Rectal smooth muscle tissue (tissue), 1 donor: ENCODE results near the gene PBX2.
"Not testable (repeated sequence)": the region's sequence is repeated elsewhere in the genome, so short reads cannot be mapped to it uniquely, and the experiment has no call there.

Source experiments
- H3K27ac ChIP-seq: one replicate; pipeline ENCODE4 v1.7.0; 2013; ENCODE audit warnings: low read depth, low read length, inconsistent platforms
- H3K27me3 ChIP-seq: one replicate; pipeline ENCODE4 v1.7.0; 2013; ENCODE audit warnings: low read length; ENCODE audit not compliant: control insufficient read depth, insufficient read depth
- H3K36me3 ChIP-seq: one replicate; pipeline ENCODE4 v1.7.0; 2013; ENCODE audit warnings: low read length; ENCODE audit not compliant: control insufficient read depth, insufficient read depth
- H3K4me1 ChIP-seq: one replicate; pipeline ENCODE4 v1.7.0; 2013; ENCODE audit warnings: low read length; ENCODE audit not compliant: control insufficient read depth, insufficient read depth
- H3K4me3 ChIP-seq: one replicate; pipeline ENCODE4 v1.7.0; 2013; ENCODE audit warnings: low read length
- H3K9ac ChIP-seq: one replicate; pipeline ENCODE4 v1.7.0; 2013; ENCODE audit warnings: low read length

Gene PBX2

GRCh38 chr6:32215617-32216016, 25.6 kb upstream of the PBX2 start:
- no peaks in the 10 kb centered on the region for H3K4me1 ChIP-seq
- no peaks in the 10 kb centered on the region for H3K27me3 ChIP-seq
- H3K9ac ChIP-seq, result no peak overlapping the region
- no peak overlapping the region for H3K27ac ChIP-seq
- no peaks in the 10 kb centered on the region for H3K36me3 ChIP-seq
- H3K4me3 ChIP-seq, result no peak overlapping the region

DNA sequence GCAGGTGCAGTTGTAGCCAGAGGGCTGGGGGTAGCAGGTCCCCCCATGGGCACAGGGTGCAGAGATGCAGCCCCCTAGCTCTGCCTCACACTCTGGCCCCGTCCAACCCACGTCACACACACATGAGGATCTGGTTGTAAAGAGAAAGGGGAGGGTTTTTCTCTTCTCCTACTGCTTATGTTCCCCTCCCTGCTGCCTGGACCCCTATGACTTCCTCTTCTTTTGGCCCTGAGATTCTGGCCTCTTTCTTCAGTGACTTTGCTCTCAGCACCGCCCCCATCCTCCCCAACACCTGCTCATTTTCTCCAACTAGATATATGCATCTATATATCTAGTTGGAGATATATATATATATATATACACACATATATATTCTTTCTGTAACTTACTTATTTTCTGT, 24.1 kb upstream of the PBX2 start:
- no peak overlapping the region for H3K9ac ChIP-seq
- H3K4me1 ChIP-seq, result no peaks in the 10 kb centered on the region
- no peak overlapping the region for H3K4me3 ChIP-seq
- H3K27ac ChIP-seq, result no peak overlapping the region
- no peaks in the 10 kb centered on the region for H3K27me3 ChIP-seq
- no peaks in the 10 kb centered on the region for H3K36me3 ChIP-seq

DNA sequence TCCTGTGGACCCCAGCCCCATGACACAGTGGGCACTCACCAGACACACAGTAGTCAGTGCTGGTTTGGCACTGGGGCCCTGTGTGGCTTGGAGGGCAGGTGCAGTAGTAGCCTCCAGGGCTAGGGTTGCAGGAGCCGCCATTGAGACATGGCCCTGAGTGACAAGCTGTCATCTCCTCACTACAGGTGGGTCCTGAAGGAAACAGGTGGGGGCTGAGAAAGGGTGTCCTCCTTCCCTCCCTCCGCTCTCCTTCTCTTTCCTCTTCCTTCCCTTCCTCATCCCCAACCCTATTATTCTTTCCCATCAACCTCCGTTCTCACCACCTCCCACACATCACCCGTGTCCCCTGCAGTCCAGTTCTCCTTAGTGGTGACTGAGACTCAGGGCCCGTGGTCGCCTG, 23.6 kb upstream of the PBX2 start:
- Histone ChIP-seq H3K4me1 (no peaks in the 10 kb centered on the region), H3K4me3 (no peak overlapping the region), H3K36me3 (no peaks in the 10 kb centered on the region), H3K27ac (no peak overlapping the region), H3K27me3 (no peaks in the 10 kb centered on the region), H3K9ac (no peak overlapping the region)

GRCh38 chr6:32212076-32212760, 22.2 kb upstream of the PBX2 start:
- Histone ChIP-seq H3K27ac (no peak overlapping the region), H3K9ac (no peak overlapping the region), H3K4me3 (no peak overlapping the region), H3K4me1 (no peaks in the 10 kb centered on the region), H3K36me3 (no peaks in the 10 kb centered on the region), H3K27me3 (no peaks in the 10 kb centered on the region)

DNA sequence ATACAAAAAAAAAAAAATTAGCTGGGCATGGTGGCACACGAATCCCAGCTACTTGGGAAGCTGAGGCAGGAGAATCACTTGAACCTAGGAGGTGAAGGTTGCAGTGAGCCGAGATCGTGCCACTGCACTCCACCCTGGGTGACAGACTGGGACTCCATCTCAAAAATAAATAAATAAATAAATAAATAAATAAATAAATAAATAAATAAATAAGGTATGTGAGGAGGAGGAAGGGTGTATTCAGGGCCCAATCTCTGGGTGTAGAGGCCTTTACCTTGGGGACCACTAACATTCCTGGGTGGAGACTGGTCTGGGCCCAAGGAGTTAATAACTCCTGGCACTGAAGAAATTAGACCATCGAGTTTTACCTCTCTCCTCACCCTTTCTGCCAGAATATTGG, 21.4 kb upstream of the PBX2 start:
- H3K4me3 ChIP-seq, H3K36me3 ChIP-seq, H3K4me1 ChIP-seq, H3K27me3 ChIP-seq, H3K9ac ChIP-seq, H3K27ac ChIP-seq: not testable (repeated sequence)

DNA sequence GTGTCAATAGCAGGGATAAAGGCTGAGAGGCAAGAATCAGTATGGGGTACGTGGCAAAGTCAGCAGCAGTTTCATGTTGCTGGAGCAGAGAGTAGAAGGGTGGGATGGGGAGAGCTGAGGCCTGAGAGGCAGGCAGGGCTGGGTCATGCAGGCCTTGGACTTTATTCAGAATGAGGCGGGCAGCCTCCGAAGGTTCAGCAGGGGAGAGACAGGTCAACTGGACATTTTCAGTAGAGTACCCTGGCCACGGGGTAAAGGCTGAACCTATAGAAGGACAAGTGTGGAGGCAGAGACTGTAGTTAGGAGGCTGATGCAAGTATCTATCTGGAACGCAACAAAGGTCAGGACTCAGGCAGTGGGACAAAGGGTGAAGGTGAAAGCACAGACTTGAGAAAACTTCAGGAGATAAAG, 20.2 kb upstream of the PBX2 start:
- no peaks in the 10 kb centered on the region for H3K4me1 ChIP-seq
- H3K27me3 ChIP-seq, result no peaks in the 10 kb centered on the region
- no peak overlapping the region for H3K9ac ChIP-seq
- H3K36me3 ChIP-seq, result no peaks in the 10 kb centered on the region
- H3K4me3 ChIP-seq, result no peak overlapping the region
- no peak overlapping the region for H3K27ac ChIP-seq

- H3K27ac ChIP-seq, result no peak overlapping the region
- no peaks in the 10 kb centered on the region for H3K27me3 ChIP-seq
- no peak overlapping the region for H3K9ac ChIP-seq
- no peaks in the 10 kb centered on the region for H3K36me3 ChIP-seq
- H3K4me1 ChIP-seq, result no peaks in the 10 kb centered on the region
- no peak overlapping the region for H3K4me3 ChIP-seq
These were observed 19.0 kb upstream of the PBX2 start for GRCh38 chr6:32208996-32209395.

- H3K27me3 ChIP-seq, result peaks cover 3% of the 10 kb centered on the region
- no peak overlapping the region for H3K27ac ChIP-seq
- H3K4me1 ChIP-seq, result no peaks in the 10 kb centered on the region
- H3K4me3 ChIP-seq, result no peak overlapping the region
- H3K9ac ChIP-seq, result no peak overlapping the region
- H3K36me3 ChIP-seq, result no peaks in the 10 kb centered on the region
These were observed 14.3 kb upstream of the PBX2 start for GRCh38 chr6:32204268-32204715.

GRCh38 chr6:32203426-32204267, 13.6 kb upstream of the PBX2 start:
- peaks cover 3% of the 10 kb centered on the region for H3K27me3 ChIP-seq
- no peak overlapping the region for H3K27ac ChIP-seq
- H3K36me3 ChIP-seq, result no peaks in the 10 kb centered on the region
- H3K9ac ChIP-seq, result no peak overlapping the region
- H3K4me1 ChIP-seq, result no peaks in the 10 kb centered on the region
- no peak overlapping the region for H3K4me3 ChIP-seq

DNA sequence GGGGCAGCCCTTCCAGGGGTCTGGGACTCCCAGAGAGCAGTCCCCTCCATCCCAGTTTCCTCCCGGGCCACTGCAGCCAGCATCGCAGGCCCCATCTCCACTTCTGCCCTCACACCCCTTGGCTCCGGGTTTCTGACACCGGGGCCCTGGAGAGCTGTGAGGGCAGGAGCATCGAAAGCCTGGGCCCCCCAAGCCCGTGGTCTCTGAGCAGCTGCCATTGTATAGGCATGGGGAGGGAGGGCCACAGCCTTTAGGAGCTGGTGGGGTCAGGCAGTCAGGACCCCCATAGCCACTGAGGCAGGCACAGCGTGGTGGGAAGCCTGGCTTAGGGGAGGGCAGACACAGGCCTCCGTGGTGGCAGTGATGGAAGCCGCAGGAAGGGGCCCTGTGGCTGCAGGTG, 12.2 kb upstream of the PBX2 start:
- H3K9ac ChIP-seq, result no peak overlapping the region
- H3K27me3 ChIP-seq, result peaks cover 3% of the 10 kb centered on the region
- no peaks in the 10 kb centered on the region for H3K36me3 ChIP-seq
- no peak overlapping the region for H3K27ac ChIP-seq
- H3K4me1 ChIP-seq, result no peaks in the 10 kb centered on the region
- H3K4me3 ChIP-seq, result no peak overlapping the region

DNA sequence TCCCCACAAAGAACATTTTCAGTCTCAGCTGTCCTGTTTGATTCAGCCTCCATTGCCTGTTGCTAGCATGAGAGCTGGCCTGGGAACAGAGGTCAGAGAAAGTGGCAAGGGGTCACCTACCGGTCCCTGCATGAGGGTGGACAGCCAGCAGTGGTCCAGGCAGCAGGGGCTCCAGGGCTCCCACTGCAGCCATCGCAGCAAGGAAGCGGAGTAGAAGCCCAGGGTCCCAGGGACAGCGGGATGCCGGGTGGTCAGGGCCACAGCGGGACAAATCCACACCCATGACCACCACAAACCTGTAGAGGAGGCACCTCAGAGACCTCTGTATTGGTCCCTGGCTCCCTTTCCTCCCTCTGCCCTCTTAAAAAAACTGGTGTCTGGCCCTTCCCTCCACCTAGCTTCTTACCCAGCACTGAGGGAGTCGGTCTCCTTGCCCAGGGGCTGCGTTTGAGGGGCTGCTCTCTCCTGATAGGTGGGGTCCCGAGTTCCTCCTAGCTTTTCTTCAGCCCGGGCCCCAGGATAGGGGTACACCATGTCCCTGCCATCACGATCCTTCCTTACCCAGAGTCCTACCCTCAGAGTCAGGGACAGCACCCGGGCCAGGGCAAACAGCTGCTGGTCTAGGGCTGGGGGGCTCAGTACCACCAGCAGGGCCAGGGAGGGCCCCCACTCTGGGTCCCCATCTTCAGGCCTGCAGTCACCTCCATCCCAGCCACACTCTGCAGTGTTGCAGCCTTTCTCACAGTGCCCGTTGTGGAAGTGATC, 10.9 kb upstream of the PBX2 start:
- Histone ChIP-seq H3K27me3 (peaks cover 3% of the 10 kb centered on the region), H3K27ac (no peak overlapping the region), H3K36me3 (no peaks in the 10 kb centered on the region), H3K4me3 (no peak overlapping the region), H3K4me1 (peaks cover 4% of the 10 kb centered on the region), H3K9ac (no peak overlapping the region)

- H3K9ac ChIP-seq, result no peak overlapping the region
- H3K27ac ChIP-seq, result no peak overlapping the region
- H3K36me3 ChIP-seq, result no peaks in the 10 kb centered on the region
- peaks cover 11% of the 10 kb centered on the region for H3K4me1 ChIP-seq
- peaks cover 3% of the 10 kb centered on the region for H3K27me3 ChIP-seq
- no peak overlapping the region for H3K4me3 ChIP-seq
These were observed 8.9 kb upstream of the PBX2 start for GRCh38 chr6:32198866-32199265.
